HL-60 (cell line): ENCODE data around the gene VASP.

ENCODE experiments used
- DNase-seq, 2 experiments: peaks; one replicate each; pipeline ENCODE4 v3.0.0-alpha.2; 2010 to 2020; ENCODE audit warnings: low read depth in 1 of 2, low spot score in 1 of 2
- H3K27ac ChIP-seq: fragments of 250-450 bp; sonication (Bioruptor Pico); replicated peaks from 2 replicates; pipeline ENCODE4 v1.5.1; 2020; ENCODE audit warnings: mild to moderate bottlenecking, moderate library complexity
- H3K27me3 ChIP-seq: fragments of 250-450 bp; sonication (Bioruptor Pico); 2 replicates; pipeline ENCODE4 v1.5.1; 2021; ENCODE audit warnings: mild to moderate bottlenecking, moderate library complexity; ENCODE audit not compliant: insufficient read depth, poor library complexity, severe bottlenecking
- H3K4me3 ChIP-seq: replicated peaks from 2 replicates; pipeline ENCODE4 v1.5.1; 2011; ENCODE audit warnings: mild to moderate bottlenecking, control low read depth, low read length; ENCODE audit not compliant: insufficient read depth
- CTCF ChIP-seq: IDR thresholded peaks from one replicate; pipeline ENCODE4 v1.5.1; 2011; ENCODE audit warnings: low read length, control low read depth, inconsistent platforms; ENCODE audit not compliant: insufficient read depth
- GABPA ChIP-seq: IDR thresholded peaks from 2 replicates; pipeline ENCODE4 v1.6.1; 2012; ENCODE audit warnings: low read depth
- POLR2AphosphoS5 ChIP-seq: IDR thresholded peaks from 2 replicates; pipeline ENCODE4 v1.6.1; 2012; ENCODE audit warnings: low read depth
- REST ChIP-seq: IDR thresholded peaks from 2 replicates; pipeline ENCODE4 v1.6.1; 2012; ENCODE audit warnings: low read depth; ENCODE audit not compliant: insufficient replicate concordance
- SPI1 ChIP-seq: IDR thresholded peaks from 2 replicates; pipeline ENCODE4 v1.6.1; 2012; ENCODE audit warnings: low read depth, mild to moderate bottlenecking, borderline replicate concordance

VASP gene

GRCh38 chr19:45522010-45522941, 15.0 kb downstream of the VASP start:
- no peak for DNase-seq
- no peak overlapping the region for H3K27ac ChIP-seq
- H3K4me3 ChIP-seq, result no peak overlapping the region
- H3K27me3 ChIP-seq, result no peaks in the 10 kb centered on the region
- no peak for TF ChIP-seq SPI1
- no peak for TF ChIP-seq CTCF
- TF ChIP-seq REST, result no peak
- TF ChIP-seq GABPA, result no peak
- TF ChIP-seq POLR2AphosphoS5, result no peak

GRCh38 chr19:45523642-45524256, 16.5 kb downstream of the VASP start:
- TF ChIP-seq CTCF (peak; percentile 93), REST (no peak), SPI1 (peak; percentile 95), POLR2AphosphoS5 (no peak), GABPA (no peak)
- Histone ChIP-seq H3K27me3 (no peaks in the 10 kb centered on the region), H3K4me3 (no peak overlapping the region), H3K27ac (no peak overlapping the region)
- peak; percentile 77 to 90 for DNase-seq

GRCh38 chr19:45524575-45525129, 17.4 kb downstream of the VASP start:
- DNase-seq, result no peak
- no peak for TF ChIP-seq POLR2AphosphoS5
- TF ChIP-seq CTCF, result no peak
- no peak for TF ChIP-seq REST
- H3K27ac ChIP-seq, result no peak overlapping the region

More at GRCh38 chr19:45524575-45525129, 17.4 kb downstream of the VASP start:
- H3K27me3 ChIP-seq, result no peaks in the 10 kb centered on the region
- H3K4me3 ChIP-seq, result no peak overlapping the region
